ENCODE measurements around the gene AKAP13. TPM values are rescaled to one million over a fixed set of nuclear protein-coding genes. Genes with fewer than 3 reads are reported as not detected.

The AKAP13 gene
- total RNA-seq, 4 donors from 2014 or later = 131 to 265 (median 224) TPM

- TF ChIP-seq CTCF (IDR thresholded peaks at IDR 0.05; ENCODE audit: low read depth) = no peak
Measured at GRCh38 chr15:85748729-85749128, 368.3 kb downstream of the AKAP13 start.

GRCh38 chr15:85749261-85750151, 369.1 kb downstream of the AKAP13 start:
- TF ChIP-seq CTCF (IDR thresholded peaks at IDR 0.05; ENCODE audit: low read depth) = no peak

- no peak for TF ChIP-seq CTCF (IDR thresholded peaks at IDR 0.05; ENCODE audit: low read depth)
Measured at GRCh38 chr15:85750319-85751290, 370.2 kb downstream of the AKAP13 start.

- no peak for TF ChIP-seq CTCF (IDR thresholded peaks at IDR 0.05; ENCODE audit: low read depth)
Measured at GRCh38 chr15:85751291-85752123, 371.1 kb downstream of the AKAP13 start.

GRCh38 chr15:85752124-85752475, 371.7 kb downstream of the AKAP13 start:
- TF ChIP-seq CTCF (IDR thresholded peaks at IDR 0.05; ENCODE audit: low read depth) = no peak

GRCh38 chr15:85752491-85752961, 372.1 kb downstream of the AKAP13 start:
- TF ChIP-seq CTCF (IDR thresholded peaks at IDR 0.05; ENCODE audit: low read depth) = no peak
